Astrocyte of the hippocampus (primary cell): ENCODE data around the gene NR2F1.

Experiments
- DNase-seq: peaks from one replicate; pipeline ENCODE4 v3.0.0; 2011; ENCODE audit warnings: low read depth, low spot score

NR2F1 gene

DNA sequence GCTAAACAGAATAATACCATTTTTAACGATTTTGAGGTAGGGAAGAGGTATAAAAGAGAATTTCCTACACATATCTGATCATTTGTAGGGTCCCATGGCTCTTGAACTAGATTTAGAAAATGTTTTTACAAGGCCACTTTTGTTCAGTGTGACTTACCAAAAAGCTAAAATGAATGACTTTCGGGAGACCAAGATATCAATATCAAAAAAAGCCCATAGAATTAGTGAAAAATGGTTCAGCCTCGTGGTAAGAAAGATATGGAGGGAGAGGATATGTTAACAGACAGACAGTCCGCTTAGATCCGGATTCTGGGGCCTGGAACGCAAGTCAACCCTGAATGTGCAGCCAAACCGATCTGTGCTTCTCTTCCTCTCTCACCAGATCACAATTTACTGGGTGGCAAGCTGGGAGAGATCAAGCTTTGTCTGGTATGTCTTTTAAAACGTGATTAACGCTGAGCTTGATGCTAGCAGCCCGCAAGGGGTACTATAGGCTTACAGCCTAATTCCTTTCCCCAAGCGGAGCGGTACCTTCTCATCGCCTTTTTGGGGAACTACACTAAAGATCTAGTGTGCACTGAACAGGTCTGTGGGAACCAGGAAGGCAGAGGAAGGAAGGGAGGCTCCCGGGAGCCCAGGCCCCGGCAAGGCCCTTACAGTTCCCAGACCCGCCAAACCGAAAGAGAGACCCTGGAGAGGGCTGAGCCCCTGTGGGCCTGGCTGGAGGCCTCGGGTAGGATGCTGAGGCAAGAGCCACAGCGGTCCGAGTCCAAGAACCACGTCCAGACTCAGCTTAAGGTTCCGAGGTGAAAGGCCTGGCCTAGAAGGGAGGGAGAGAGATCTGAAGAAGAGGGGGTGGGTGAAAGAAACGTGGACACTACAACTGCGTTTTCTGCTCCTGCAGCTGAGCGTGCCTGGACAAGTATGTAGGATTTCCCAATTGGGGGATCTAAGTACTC is 4.9 kb upstream of the NR2F1 start:
- peak; percentile 53 for DNase-seq

DNA sequence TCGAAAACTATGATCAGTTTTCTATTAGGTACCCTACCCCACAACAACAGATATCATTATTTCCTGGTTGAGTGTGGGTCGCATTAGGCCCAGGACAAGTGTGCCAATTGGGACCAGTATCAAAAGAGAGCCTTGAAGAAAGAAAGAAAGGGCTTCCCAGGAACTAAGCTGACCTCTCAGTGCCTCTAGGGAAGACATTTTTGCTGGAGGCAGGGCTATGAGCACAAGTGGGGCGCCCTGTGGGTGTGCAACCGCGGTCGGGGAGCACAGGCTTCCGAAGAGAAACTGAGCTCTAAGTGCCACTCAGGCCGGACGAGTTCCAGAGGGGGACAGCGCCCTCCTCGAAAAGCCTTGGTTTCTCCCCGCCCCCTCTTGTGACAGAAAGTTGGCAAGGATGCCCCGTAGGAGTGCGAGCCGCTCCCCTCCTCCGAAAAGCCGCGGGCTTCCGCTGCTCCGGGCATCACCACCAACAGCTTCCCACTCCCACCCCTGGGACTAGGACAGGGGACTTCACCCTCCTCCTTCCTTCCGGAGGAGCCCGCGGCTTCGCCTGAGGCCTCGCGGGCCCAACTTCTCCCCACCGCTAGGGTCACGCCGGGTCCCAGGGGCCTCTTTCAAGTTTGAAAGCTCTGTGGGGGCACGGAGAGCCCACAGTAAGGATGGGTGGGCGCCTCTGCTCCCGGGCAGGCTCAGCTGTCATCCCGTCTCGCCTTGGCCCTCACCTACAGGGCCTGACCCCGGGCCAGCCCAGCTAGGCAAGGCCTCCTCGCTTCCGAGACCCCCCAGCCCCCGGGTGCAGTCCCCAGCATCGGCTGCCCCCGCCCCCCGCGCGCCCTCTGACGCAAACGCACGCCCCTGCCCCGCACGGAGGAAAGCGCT is 4.0 kb upstream of the NR2F1 start:
- peak; percentile 88 for DNase-seq

DNA sequence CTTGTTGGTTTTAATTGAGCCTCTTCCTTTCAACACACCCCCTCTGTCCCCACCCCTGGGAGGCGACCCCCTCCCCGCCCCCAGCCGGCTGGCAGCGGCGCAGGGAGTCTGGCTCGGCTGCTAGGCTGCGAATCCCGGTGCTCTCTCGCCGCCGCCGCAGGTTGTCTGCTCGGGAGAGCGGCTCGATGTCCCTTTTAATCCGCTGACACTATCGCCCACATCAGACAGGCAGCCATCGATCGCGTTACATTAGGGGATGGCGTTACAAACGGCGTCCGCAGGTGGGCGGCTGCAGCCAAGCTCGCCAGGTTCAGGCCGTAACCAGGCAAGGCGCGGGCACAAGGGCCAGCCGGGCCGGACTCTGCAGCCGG is 3.3 kb upstream of the NR2F1 start:
- DNase-seq, result no peak

DNA sequence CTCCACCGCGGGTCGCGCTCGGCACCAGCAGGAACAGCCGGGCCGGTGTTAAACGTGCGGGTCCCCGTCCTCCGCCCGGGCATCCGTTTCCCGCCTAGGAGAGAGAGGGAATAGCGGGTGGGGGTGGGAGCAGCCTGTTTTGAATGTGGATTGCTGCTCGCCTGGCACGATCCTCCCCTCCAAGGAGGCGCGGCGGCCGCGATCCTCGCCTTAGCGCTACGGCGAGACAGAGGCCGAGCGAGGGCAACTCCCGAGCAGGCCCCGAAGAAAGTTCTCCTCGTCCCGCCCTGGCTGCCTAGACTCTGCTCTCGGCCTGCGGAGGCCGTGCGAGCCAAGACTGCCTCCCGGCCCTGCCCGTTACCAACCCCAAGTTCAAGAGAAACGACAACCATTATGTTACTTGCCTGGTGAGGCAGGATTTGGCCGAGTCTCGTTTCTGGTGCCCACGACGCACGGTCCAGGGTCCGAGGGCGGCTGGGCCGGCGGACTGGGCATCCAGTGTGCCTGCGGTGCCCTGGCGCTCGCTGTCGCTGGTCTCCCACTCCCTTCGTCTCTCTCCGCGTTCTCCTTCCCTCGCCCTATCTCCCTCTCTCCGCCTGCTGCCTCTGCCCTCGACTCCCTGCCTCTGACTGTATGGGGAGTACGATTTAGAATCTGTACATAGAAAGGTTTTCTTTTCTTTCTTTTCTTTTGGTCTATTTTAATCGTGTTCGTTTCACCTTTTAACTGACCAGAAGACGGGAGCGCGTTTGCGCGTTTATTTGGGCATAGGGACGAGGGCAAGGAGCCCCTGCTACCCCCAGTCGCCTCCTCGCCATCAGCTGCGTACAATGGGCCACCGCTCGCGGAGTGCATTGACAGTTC is 2.7 kb upstream of the NR2F1 start:
- peak; percentile 76 for DNase-seq

DNA sequence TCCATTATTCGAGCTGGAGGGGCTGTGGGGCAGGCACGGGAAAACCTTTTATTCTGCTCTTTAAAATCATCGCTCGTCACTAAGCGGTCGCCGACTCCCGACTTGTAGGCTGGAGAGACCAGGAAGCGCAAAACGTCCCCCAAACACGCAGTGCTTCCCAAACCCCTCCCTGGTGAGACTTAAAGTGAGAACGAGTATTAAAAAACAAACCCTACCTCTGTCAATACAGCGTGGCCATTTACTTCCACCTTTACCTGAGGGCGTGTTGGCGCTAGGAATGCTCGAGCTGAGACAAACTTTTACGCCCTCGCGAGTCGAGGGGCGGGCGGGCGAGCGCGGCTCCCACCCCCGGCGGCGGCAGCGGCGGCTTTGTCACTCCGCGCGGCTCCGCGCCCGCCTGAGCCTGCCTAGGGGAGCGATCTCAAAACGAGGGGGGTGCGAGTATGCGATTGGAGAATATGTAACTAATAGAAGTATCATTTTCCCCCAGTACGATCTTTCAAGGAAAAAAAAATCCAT is 2.0 kb upstream of the NR2F1 start, which contains the start of gene NR2F1-AS1:
NR2F1-AS1 (minus strand) TSS at position 293 of the 519 bp plus-strand sequence.
- DNase-seq, result no peak

DNA sequence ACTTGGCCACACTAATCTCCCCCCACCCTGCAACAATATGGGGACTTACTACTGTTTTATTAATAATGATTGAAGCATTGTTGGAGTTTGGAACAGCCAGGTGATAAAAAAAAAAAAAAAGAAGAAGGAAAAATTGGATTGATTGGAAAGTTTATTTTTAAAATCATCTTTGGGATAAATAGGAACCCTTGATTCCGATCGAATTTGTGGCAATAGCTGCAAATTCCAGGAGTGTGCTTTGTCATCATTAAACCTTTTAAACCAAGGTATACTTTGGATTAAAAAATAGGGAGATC is 907 bp upstream of the NR2F1 start:
- no peak for DNase-seq

DNA sequence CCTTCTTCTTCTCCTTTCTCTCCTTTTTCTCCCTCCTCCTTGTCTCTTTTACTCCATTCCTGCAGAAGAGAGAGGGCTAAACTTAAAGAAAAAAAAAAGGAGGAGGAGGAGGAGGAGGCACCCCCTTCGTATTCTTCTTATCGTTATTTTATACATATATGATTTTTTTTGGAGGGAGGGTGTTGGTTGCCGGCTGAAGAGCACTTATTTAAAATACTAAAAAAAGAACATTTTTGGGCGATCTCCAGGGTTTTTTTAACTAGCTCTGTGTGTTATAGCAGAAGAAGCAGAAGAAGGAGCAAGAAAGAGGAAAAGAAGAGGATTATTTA is 381 bp downstream of the NR2F1 start:
- no peak for DNase-seq

DNA sequence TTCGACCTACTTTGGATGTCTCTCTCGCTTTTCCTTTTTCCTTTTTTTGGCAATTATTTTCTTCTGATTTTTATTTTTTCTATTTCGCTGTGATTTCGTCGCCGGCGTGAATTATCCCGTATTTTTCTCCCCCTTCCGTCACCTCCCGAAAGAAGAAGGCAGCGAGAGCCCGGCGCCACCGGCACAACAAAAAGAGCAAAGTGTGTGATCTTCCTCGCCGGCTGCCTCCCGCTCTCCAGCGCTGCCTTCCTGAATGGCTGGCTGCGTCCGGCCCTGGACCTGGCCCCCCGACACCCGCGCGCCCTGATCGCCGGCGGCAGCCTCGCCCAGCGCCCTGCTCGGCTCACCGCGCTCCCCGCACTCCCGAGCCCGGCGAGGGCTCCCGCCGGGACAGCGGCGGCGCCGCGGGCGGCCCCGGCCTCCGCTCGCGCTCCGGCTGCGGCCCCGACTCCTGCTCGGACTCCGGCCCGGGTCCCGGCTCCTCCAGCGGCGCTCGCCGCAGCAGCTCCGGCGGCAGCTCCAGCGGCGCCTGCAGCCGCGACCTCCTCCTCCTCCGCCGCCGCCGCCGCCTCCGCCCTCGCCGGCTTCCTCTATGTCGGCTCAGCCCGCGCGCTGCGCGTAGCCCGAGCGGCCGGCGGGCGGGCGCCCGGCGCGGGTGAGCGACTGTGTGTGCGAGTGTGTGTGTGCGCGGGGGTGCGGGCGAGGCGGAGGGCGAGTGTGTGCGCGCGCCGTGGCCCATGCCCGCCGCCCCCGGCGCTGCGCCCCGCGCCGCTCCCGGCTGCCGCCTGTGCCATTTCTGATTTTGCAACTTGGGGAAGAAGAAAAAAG is 960 bp downstream of the NR2F1 start:
- peak; percentile 78 for DNase-seq

DNA sequence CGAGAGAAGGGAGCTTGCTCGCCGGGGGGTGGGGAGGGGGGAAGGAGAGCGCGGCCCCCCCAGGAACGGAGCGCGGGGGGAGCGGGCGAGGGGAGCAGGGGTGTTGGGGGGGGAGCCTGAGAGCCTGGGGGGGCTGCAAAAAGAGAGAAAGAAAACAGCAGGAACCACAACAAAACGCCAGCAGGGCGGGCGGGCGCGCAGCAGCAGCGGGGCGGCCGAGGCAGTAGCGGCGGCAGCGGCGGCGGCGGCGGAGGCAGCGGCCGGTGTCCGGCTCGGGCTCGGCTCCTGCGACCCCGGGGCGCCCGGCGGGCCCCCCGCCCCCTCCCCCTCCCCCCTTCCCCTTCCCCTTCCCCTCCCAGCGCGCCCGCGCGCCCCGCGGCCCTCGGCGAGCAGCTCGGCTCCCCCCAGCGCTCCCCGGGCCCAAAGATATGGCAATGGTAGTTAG is 1.6 kb downstream of the NR2F1 start:
- no peak for DNase-seq

DNA sequence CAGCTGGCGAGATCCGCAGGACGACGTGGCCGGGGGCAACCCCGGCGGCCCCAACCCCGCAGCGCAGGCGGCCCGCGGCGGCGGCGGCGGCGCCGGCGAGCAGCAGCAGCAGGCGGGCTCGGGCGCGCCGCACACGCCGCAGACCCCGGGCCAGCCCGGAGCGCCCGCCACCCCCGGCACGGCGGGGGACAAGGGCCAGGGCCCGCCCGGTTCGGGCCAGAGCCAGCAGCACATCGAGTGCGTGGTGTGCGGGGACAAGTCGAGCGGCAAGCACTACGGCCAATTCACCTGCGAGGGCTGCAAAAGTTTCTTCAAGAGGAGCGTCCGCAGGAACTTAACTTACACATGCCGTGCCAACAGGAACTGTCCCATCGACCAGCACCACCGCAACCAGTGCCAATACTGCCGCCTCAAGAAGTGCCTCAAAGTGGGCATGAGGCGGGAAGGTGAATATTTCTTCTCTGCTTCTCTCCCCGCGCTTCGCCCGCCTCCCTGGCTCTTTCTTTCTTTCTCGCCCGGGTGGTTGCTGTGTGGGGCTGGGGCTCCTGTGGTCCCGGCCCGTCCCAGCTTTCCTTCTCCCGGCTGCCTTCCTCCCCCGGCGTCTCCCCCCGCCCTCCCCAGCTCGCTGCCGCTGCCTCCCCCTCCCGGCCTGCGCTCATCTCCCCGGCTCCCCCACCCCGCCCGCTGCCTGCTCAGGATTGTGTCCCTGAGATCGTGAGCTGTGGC is 2.2 kb downstream of the NR2F1 start:
- peak; percentile 52 for DNase-seq

DNA sequence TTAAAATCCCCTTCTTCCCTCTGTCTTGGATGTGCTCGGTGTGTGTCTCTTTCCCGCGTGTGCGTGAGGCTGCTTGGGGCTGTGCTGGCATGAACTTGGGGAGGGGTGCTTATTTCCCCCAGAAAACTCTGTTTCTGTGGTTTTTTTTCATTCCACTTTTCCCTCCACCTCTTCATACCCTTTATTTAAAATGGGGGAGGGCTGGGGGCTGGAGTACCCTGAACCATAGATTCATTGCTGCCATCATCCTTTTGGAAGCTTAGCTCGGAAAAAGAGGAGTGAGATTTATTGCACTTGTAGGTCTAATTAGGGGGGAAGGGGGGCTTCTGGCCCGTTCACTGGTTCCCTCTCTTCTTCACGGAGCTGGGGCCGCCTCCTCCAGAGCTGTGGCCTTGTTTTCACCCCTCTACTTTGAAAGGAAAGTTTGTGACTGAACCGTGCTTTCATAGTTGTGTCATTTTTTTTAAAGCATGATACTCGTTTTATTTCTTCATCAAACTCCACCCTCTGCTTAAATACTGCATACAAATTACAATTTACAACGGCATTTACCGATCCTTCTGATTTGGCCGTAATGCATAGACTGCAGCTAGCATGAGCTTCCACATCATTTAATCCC is 2.9 kb downstream of the NR2F1 start:
- peak; percentile 61 for DNase-seq

DNA sequence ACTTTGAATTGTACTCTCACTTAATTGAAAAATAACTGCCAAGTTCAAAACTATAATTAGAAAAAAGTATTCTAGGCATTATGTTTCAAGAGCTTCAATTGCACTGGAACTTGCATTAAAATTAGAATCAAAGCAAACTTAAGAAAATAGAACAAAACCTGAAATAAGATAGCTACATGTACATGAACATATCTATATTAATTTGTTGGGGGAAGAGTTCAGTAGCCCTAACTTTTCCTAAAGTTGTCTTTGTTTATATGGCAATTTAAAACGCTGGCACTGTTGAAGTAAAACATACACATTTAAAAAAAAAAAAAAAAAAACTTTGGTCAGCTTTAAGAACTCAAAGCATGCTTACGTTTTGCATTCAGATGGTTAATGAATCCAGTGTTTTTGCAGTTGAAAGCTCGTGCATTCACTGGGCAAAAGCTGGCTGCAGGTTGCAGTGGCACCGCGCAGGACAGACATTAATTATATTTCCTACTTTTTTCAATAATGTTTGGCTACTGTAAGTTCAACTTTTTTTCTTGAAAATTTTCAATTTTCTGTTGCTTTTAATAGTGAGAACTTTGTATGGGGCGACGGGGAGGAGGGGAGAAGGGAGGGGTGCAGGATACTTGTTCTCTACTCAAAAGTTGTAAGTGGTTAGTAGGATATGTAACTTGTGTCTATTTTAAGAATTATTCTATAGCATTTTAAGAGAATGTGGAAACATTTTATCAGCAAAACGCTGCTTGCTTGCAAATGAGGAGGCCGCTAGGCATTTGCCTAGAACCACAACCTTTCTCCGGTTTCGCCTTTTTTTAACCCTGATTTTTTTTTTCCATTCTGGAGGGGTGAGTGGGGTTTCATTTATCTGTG is 3.9 kb downstream of the NR2F1 start:
- no peak for DNase-seq

DNA sequence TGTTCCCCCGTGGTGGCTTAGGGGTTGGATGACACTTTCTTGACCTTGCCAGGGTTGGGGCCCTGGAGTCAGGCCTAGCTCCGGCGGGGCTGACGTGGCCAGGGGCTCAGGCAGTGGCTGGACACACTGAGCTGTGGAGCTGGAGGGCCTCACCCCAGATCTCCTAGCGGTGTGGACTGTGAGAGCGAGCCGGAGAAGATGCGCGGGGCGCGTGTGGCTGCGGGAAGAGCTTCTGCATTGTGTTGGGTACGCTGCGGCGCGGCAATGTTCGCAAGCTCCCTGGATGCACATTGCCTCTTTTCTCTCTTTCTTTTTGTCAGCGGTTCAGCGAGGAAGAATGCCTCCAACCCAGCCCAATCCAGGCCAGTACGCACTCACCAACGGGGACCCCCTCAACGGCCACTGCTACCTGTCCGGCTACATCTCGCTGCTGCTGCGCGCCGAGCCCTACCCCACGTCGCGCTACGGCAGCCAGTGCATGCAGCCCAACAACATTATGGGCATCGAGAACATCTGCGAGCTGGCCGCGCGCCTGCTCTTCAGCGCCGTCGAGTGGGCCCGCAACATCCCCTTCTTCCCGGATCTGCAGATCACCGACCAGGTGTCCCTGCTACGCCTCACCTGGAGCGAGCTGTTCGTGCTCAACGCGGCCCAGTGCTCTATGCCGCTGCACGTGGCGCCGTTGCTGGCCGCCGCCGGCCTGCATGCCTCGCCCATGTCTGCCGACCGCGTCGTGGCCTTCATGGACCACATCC is 4.8 kb downstream of the NR2F1 start:
- DNase-seq, result peak; percentile 68

DNA sequence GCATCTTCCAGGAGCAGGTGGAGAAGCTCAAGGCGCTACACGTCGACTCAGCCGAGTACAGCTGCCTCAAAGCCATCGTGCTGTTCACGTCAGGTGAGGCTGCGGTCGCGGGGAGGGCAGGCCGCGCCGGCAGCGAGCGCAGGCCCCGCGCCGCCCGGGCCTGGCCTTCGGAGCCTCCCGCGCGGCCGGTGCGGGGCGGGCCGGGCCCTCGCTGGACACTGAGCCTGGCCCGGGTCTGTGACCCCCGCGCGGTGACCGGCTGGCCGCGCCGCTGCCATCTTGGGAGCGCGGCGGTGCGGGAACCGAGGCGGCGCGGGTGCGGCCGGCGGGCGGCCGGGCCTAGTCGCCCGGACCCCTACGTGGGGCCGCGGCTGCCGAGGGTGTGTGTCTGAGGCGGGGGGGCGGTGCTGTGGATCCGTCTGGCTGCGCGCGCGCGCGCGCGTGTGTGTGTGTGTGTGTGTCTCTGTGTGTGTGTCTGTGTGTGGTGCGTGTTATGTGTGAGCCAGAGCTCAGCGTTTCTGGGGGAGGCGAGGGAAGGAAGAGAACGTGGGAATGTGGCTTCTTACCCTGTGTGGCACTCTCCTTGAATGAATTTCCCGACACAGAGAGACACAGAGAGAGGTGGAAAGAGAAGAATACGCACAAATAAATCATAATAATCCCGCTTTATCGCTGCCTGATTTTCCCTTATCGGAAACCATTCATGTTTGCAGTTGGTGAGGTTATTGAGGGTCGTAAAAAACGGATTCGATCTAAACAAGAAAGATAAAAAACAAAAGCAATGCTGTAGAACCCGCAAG is 5.5 kb downstream of the NR2F1 start:
- DNase-seq, result peak; percentile 61

DNA sequence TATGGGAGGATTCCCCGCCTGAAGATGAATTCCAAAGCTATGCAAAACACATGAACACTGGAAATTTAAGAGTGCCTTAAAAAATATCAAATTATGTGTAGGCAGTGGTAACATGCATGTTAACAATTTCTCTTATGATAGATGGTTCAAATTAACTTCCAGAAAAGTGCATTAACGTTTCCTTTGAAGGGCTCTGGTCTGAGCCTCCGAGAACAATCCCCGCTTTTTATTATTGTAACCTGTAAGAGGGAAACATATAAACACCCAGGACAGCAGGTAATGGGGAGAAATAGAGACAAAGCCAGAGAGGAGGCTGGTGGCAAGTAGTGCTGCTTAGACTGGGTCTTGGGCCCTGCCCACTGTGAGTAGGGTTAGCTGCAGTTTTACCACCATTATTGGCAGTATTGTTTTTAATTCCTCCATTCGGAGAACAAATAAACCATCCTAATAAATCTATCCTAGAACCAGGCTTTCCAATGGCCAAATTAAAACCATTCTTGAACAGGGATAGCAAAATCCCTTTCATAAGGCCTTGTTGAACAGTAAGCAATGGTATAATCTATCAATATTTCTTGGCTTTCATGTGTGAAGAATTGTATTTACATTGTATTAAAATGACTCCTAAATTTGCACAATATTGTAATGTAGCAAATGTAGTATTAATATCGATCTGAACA is 6.3 kb downstream of the NR2F1 start:
- DNase-seq, result peak; percentile 32

DNA sequence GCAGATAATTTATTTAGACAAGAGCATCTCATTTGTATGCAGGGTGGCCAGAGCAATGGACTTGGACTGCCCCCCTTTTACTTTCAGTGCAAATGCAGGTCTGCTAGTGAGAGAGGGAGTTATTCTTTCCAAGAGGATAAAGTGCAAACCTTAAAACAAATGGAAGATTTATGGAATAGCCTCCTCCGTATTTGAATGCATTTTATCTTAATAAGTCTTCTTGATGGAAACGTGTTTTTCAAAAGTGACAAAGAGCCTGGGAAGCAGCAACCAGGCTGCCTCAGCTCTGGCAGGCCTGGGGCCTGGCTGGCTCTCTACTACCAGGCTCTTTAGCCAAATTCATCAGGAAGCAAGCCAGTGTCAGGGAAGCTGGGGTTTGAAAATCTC is 6.8 kb downstream of the NR2F1 start:
- DNase-seq, result peak; percentile 49
